PC-9 (cell line): ENCODE results near the gene DRD4.

ENCODE experiments used
- EZH2 ChIP-seq: fragments of 200-600 bp; sonication (generic); IDR thresholded peaks from 2 replicates; pipeline ENCODE4 v1.8.0; 2017; ENCODE audit warnings: antibody characterized with exemption, low read depth
- TF ChIP-seq, protein P1 (sequence below): fragments of 200-600 bp; sonication (generic); conservative IDR thresholded peaks from 2 replicates; pipeline ENCODE4 v1.6.1; 2017; ENCODE audit warnings: mixed run types, antibody characterized with exemption, mild to moderate bottlenecking, moderate library complexity

DNA sequence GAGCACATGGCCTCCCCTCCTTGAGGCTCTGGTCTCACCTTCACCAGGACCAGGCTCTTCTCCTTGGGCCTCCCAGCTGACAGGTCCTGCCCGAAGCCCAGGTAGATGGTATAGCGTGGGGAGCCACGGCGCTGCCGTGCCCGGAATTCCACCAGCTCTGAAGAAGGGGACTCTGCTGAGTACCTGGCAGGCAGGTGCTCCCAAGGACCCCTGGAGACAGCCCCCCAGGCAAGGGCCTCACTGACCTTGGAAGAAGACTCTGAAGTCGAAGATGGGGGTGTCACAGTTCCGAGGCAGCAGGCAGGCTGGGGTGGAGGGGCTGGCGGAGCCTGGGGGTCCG is 24.1 kb upstream of the DRD4 start:
- TF ChIP-seq, protein P1, sequence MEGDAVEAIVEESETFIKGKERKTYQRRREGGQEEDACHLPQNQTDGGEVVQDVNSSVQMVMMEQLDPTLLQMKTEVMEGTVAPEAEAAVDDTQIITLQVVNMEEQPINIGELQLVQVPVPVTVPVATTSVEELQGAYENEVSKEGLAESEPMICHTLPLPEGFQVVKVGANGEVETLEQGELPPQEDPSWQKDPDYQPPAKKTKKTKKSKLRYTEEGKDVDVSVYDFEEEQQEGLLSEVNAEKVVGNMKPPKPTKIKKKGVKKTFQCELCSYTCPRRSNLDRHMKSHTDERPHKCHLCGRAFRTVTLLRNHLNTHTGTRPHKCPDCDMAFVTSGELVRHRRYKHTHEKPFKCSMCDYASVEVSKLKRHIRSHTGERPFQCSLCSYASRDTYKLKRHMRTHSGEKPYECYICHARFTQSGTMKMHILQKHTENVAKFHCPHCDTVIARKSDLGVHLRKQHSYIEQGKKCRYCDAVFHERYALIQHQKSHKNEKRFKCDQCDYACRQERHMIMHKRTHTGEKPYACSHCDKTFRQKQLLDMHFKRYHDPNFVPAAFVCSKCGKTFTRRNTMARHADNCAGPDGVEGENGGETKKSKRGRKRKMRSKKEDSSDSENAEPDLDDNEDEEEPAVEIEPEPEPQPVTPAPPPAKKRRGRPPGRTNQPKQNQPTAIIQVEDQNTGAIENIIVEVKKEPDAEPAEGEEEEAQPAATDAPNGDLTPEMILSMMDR = no peak
- no peak for TF ChIP-seq EZH2
